ENCODE measurements around the gene NQO1.

DNA sequence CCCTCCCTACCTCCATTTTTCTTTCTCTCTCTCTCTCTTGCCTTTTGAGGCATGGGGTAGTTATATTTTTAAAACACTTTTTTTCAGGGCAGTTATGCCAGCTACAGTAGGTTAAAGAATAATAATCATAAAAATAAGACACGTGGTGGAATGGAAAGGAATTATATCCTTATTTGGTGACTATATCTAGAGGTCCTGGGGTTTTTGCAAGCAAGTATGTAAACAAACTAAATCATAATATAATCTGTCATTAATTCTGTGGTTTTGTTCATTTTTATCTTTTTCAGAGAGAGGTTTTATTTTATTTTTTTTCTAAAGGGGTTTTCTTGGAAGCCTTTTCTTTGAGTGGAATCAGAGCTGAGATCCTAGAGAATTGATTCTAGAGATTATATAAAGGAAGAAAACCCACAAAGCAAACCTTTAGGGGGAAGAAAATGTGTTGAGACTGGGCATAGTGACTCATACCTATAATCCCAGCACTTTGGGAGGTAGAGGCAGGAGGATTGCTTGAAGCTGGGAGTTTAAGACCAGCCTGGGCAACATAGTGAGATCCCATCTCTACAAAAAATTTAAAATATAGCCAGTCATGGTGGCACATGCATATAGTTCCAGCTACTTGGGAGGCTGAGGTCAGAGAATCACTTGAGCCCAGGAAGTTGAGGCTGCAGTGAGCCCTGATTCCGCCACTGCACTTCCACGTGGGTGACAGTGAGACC lies 53.2 kb downstream of the NQO1 start:
- TF ChIP-seq ZFX (IDR thresholded peaks at IDR 0.05): no peak
- TF ChIP-seq, protein P1, sequence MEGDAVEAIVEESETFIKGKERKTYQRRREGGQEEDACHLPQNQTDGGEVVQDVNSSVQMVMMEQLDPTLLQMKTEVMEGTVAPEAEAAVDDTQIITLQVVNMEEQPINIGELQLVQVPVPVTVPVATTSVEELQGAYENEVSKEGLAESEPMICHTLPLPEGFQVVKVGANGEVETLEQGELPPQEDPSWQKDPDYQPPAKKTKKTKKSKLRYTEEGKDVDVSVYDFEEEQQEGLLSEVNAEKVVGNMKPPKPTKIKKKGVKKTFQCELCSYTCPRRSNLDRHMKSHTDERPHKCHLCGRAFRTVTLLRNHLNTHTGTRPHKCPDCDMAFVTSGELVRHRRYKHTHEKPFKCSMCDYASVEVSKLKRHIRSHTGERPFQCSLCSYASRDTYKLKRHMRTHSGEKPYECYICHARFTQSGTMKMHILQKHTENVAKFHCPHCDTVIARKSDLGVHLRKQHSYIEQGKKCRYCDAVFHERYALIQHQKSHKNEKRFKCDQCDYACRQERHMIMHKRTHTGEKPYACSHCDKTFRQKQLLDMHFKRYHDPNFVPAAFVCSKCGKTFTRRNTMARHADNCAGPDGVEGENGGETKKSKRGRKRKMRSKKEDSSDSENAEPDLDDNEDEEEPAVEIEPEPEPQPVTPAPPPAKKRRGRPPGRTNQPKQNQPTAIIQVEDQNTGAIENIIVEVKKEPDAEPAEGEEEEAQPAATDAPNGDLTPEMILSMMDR (conservative IDR thresholded peaks at IDR 0.05): no peak

All from C4-2B (cell line).